Esophagus squamous epithelium (tissue), 5 donors: ENCODE data around the gene ZNF831. TPM values are rescaled to one million over a fixed set of nuclear protein-coding genes. Genes with fewer than 3 reads are reported as not detected.
A peak's percentile ranks its signal among the peaks of the same experiment; 100 is the strongest.

Experiments
- DNase-seq: peaks from one replicate; lab custom pipeline; 2025; lab: John Stamatoyannopoulos, UW
- H3K27ac ChIP-seq, 4 donors: fragments of 200-600 bp; sonication (generic); one replicate each; pipeline ENCODE4 v1.5.1; 2016 to 2019; ENCODE audit warnings: mild to moderate bottlenecking in 1 of 4
- H3K27me3 ChIP-seq, 4 donors: fragments of 200-600 bp; sonication (generic); 1 replicate in 3 of 4; 2 replicates in 1 of 4; pipeline versions ENCODE4 v1.5.1 to v1.6.0; 2017 to 2021; ENCODE audit warnings: antibody characterized with exemption in 1 of 4
- H3K36me3 ChIP-seq, 3 donors: fragments of 200-600 bp; sonication (generic); one replicate each; pipeline ENCODE4 v1.5.1; 2016 to 2019
- H3K4me1 ChIP-seq, 3 donors: fragments of 200-600 bp; sonication (generic); one replicate each; pipeline ENCODE4 v1.5.1; 2017 to 2019
- H3K4me3 ChIP-seq, 4 donors: fragments of 200-600 bp; sonication (generic); 1 replicate in 3 of 4; 2 replicates in 1 of 4; pipeline ENCODE4 v1.5.1; 2016 to 2019; ENCODE audit warnings: mild to moderate bottlenecking in 2 of 4, moderate library complexity in 1 of 4
- H3K9me3 ChIP-seq, 3 donors: fragments of 200-600 bp; sonication (generic); one replicate each; pipeline ENCODE4 v1.5.1; 2016 to 2019
- POLR2A ChIP-seq, 4 donors: fragments of 450-650 bp; IDR thresholded peaks; one replicate each; pipeline ENCODE4 v1.6.1; 2017; ENCODE audit warnings: antibody characterized with exemption in 4 of 4, mild to moderate bottlenecking in 4 of 4, moderate library complexity in 3 of 4
- WGBS, 2 donors: methylation state at CpG; one replicate each; pipeline ENCODE4 v1.1.5; 2018; 5-methylcytosine and 5-hydroxymethylcytosine counted together
- intact Hi-C: fragments of 100-400 bp; cut with DNase I; formaldehyde crosslinking; loops from one replicate; pipeline ENCODE4 v1.15.0; 2022
- total RNA-seq, 4 donors: library from RNA; depleted of rRNA; stranded (reverse); fragments of >200 nt; gene quantifications; one replicate each; pipeline ENCODE4 v1.1.0, GENCODE V29; 2016
- TF ChIP-seq, protein P1 (sequence below), 6 experiments: fragments of 450-650 bp in 4 of 6; fragments of 200-600 bp in 2 of 6; sonication (generic) in 2 of 6; IDR thresholded peaks; one replicate each; pipeline ENCODE4 v1.5.1; 2016 to 2019; ENCODE audit warnings: antibody characterized with exemption in 6 of 6, mild to moderate bottlenecking in 4 of 6, moderate library complexity in 4 of 6
- donor health status: DM: yes; HTN: yes; CAD: no.

Gene ZNF831
- total RNA-seq, 4 donors from 2014 or later = 0.38 to 1.7 (median 0.60) TPM

DNA sequence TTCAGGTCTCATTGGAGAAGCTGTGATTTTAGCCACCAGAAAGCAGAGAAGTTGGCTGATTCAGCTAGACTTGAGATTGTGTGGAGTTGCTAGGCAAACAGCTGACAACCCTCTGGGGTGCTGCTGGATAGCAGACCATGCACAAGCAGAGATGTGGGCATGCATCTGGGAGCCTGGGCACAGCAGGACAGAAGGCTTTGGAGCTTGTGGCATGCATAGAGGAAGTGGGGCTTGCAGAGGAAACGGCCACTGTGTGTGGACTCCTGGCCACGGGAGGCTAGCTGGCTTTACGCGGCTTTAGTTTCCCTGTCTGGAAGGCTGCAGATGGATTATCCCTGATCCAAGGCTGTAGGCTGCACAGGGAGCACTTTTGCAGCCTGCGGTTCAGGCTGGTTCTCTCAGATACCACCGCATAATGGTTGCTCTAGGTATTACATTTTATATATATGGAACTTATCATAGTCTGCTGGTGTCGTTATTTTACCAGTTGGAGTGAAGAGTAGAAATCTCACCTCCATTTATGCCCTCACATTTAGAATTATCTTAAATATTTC lies 10.4 kb downstream of the ZNF831 start:
- TF ChIP-seq, protein P1, sequence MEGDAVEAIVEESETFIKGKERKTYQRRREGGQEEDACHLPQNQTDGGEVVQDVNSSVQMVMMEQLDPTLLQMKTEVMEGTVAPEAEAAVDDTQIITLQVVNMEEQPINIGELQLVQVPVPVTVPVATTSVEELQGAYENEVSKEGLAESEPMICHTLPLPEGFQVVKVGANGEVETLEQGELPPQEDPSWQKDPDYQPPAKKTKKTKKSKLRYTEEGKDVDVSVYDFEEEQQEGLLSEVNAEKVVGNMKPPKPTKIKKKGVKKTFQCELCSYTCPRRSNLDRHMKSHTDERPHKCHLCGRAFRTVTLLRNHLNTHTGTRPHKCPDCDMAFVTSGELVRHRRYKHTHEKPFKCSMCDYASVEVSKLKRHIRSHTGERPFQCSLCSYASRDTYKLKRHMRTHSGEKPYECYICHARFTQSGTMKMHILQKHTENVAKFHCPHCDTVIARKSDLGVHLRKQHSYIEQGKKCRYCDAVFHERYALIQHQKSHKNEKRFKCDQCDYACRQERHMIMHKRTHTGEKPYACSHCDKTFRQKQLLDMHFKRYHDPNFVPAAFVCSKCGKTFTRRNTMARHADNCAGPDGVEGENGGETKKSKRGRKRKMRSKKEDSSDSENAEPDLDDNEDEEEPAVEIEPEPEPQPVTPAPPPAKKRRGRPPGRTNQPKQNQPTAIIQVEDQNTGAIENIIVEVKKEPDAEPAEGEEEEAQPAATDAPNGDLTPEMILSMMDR (IDR thresholded peaks at IDR 0.05) = no peak
- TF ChIP-seq POLR2A (IDR thresholded peaks at IDR 0.05) = no peak
- DNase-seq = no peak
- 79 to 90% methylated on average over 5 to 7 of the region's 7 CpGs for WGBS, 2 donors
- intact Hi-C loops = no loop called here
- H3K36me3 ChIP-seq = no peaks in the 10 kb centered on the region
- peaks cover 0 to 2% (median 0%) of the 10 kb centered on the region in 3 donors for H3K4me1 ChIP-seq
- no peak overlapping the region for H3K4me3 ChIP-seq
- H3K27me3 ChIP-seq = peaks cover 0 to 4% (median 0%) of the 10 kb centered on the region in 4 donors
- no peak overlapping the region for H3K27ac ChIP-seq
- no peaks in the 10 kb centered on the region for H3K9me3 ChIP-seq

DNA sequence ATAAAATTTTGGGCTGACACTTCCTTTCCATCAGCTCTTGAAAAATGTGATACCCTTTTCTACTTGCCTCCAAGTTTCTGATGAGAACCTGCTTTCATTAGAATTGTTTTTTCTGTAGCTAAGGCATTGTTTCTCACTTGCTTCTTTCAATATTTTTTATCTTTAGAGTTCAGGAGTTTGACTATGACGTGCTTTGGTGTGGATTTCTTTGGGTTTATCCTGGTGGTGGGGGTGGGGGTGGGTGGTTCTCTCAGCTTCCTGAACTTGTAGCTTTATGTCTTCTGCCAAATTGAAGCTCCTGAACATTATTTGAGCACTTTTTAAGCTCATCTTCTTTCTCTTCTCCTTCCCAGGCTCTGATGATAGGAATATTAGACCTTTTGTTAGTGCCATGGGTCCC lies 11.4 kb downstream of the ZNF831 start:
- Histone ChIP-seq H3K4me3 (no peak overlapping the region), H3K4me1 (peaks cover 0 to 2% (median 0%) of the 10 kb centered on the region in 3 donors), H3K9me3 (no peaks in the 10 kb centered on the region), H3K27ac (no peak overlapping the region), H3K27me3 (peaks cover 0 to 4% (median 0%) of the 10 kb centered on the region in 4 donors), H3K36me3 (no peaks in the 10 kb centered on the region)
- no peak for DNase-seq
- 57 to 60% methylated on average over 1 of the region's 1 CpG for WGBS, 2 donors
- TF ChIP-seq, protein P1 (IDR thresholded peaks at IDR 0.05) = no peak
- no peak for TF ChIP-seq POLR2A (IDR thresholded peaks at IDR 0.05)
- intact Hi-C loops = no loop called here

DNA sequence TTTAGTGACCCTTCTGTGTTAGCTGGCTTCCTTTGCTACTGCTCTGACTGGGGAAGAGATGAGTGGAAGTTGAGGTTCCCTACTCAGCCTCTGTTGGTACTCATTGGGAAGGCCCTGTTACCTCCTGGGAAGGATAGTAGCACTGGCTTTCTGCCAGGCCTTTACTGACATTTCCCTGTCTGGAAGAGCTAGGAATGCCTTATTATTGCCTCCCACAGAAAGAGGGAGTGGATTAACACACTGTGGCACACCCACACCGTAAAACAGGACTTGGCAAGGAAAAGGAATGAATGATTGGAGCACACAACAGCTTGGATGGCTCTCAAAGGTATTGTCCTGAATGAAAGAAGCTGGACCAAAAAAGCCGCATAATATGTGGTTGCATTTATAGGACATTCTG lies 12.2 kb downstream of the ZNF831 start:
- WGBS, 2 donors = 42 to 67% methylated on average over 1 to 2 of the region's 2 CpGs
- Histone ChIP-seq H3K4me1 (peaks cover 0 to 2% (median 0%) of the 10 kb centered on the region in 3 donors), H3K36me3 (no peaks in the 10 kb centered on the region), H3K9me3 (no peaks in the 10 kb centered on the region), H3K4me3 (no peak overlapping the region), H3K27ac (no peak overlapping the region), H3K27me3 (peaks cover 0 to under 1% (median 0%) of the 10 kb centered on the region in 4 donors)
- no peak for DNase-seq
- intact Hi-C loops = no loop called here
- TF ChIP-seq, protein P1 (IDR thresholded peaks at IDR 0.05) = no peak
- TF ChIP-seq POLR2A (IDR thresholded peaks at IDR 0.05) = no peak

DNA sequence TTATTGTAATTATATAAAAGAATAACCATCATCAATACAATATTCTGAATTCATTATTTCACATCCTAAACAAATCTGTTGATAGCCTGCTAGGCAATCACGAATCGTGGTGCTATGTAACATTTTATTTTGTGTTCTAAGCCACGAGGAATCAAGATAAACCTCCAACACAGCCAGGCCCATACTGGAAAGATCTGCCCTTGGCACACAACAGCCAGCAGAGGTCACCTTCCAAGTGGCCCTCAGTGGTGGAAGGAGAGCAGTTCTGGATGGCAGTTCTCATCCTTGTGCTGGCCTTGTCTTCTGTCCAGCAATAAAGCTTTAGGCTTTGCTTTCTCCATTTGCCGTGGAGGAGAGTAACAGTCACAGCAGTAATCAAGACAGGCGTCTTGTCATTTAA lies 13.2 kb downstream of the ZNF831 start:
- no peak overlapping the region for H3K4me3 ChIP-seq
- intact Hi-C loops = no loop called here
- H3K27ac ChIP-seq = no peak overlapping the region
- DNase-seq = no peak
- H3K9me3 ChIP-seq = no peaks in the 10 kb centered on the region
- no peaks in the 10 kb centered on the region for H3K36me3 ChIP-seq
- 85 to 96% methylated on average over 4 of the region's 5 CpGs for WGBS, 2 donors
- no peaks in the 10 kb centered on the region for H3K27me3 ChIP-seq
- TF ChIP-seq POLR2A (IDR thresholded peaks at IDR 0.05) = no peak
- TF ChIP-seq, protein P1 (IDR thresholded peaks at IDR 0.05) = no peak
- H3K4me1 ChIP-seq = peaks cover 0 to 2% (median 0%) of the 10 kb centered on the region in 3 donors

DNA sequence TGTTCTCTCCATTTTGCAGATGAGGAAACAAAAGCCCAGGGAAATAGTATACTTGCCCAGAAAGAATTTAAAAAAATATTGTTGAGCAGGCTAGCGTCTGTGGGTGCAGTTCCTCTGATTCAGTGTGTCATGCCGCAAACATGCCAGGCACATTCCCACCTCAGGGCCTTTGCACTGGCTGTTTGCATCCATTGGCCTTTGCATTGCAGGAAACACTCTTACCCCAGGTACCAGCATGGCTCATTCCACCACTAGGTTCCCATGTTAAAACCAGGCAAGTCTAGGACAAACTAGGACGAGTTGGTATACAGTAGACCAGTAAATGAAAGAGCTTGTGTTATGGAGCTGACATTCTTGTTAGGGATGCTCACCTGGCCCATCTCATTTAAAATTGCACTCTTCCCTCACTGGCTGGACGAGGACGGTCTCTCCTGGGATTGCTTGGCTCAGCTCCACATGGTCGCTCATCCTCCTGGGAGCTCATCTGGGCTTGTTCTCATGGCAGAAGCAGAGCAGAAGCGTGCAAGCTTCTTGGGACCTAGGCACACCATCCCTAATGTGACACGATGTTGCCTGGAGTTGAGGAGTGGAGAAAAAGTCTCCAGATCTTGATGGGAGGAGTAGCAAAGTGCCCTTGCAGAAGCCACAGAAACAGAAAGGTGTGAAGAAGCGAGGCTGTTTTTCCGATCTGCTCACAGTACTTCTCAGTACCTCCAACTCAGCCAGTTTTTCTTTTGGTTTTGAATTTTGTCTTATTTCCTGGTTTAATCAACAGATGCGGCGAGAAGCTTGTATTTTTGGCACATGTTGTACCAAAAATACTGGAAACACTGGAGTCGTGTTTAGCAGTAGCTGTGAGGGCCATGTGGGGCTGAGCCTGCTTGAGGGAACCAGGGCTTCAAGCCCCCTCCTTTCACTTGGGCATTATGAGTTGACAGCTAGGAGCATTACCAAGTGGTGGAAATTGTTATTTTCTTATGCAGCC lies 13.9 kb downstream of the ZNF831 start:
- no peak for DNase-seq
- Histone ChIP-seq H3K36me3 (no peaks in the 10 kb centered on the region), H3K27ac (peak overlapping the region in 1 of 4 donors; percentile 5), H3K4me1 (peaks cover 0 to 2% (median 0%) of the 10 kb centered on the region in 3 donors), H3K9me3 (no peaks in the 10 kb centered on the region), H3K4me3 (no peak overlapping the region), H3K27me3 (no peaks in the 10 kb centered on the region)
- intact Hi-C loops = no loop called here
- 79 to 85% methylated on average over 11 to 13 of the region's 13 CpGs for WGBS, 2 donors
- TF ChIP-seq, protein P1 (IDR thresholded peaks at IDR 0.05) = no peak
- TF ChIP-seq POLR2A (IDR thresholded peaks at IDR 0.05) = no peak
